Measurements from ENCODE around the gene LINC00305.

LINC00305 gene

GRCh38 chr18:64148988-64149387 is at the start of gene LINC00305:
LINC00305 (minus strand) TSS chr18:64149088.
- no peak for DNase-seq

DNA sequence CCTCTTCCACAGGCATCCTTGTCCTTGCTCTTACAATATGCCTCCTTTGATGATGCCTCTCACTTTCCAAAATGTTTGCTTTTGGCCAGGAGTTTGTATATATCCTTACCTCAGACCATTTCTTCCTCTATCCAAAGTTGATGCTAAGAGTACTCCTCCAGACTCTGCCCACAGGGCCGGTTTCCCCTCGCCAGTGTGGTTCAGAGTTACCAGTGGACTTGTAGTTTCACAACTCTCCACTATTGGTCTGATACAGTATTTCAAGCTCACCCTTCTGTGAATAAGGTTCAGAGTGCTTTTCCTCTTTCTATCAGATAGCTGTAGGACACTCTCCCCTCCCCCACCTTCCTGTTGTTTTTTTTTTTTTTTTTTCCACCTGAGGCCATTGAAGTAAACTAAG is 42.2 kb upstream of the LINC00305 start:
- no peak for DNase-seq

- DNase-seq = no peak
Measured at GRCh38 chr18:64185987-64186386, 37.1 kb upstream of the LINC00305 start.

GRCh38 chr18:64183665-64184064 is 34.8 kb upstream of the LINC00305 start:
- no peak for DNase-seq

DNA sequence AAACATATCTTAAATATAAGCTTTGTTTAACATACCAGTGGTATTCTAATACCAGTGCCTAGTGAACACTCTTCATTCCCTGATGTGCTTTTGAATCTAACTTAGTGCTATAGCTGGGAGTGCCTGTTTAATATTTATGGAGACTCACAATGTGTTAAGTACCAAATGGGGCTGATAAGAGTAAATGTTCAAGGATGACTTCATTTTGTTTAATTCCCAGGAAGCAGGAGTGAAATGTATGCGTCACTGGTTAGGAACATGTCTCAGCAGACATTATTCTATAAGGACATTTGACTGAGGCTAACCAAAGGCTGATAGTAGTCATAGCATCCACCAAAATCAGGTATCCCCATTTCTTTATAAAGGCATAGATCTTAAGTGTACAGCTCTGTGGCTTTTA is 31.7 kb upstream of the LINC00305 start:
- no peak for DNase-seq

- DNase-seq = no peak
Measured at GRCh38 chr18:64180171-64180570, 31.3 kb upstream of the LINC00305 start.

- no peak for DNase-seq
Measured at GRCh38 chr18:64179556-64180080, 30.7 kb upstream of the LINC00305 start.

DNA sequence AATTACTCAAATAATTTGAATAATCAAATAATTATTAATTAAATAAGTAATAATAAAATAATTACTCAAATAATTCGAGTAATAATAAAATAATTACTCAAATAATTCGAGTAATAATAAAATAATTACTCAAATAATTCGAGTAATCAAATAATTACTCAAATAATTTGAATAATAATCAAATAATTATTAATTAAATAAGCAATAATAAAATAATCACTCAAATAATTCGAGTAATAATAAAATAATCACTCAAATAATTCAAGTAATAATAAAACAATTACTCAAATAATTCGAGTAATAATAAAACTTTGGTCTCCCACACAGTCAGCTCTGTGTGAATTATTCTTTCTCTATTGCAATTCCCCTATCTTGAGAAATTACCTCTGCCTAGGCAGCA is 30.0 kb upstream of the LINC00305 start:
- DNase-seq = no peak

DNA sequence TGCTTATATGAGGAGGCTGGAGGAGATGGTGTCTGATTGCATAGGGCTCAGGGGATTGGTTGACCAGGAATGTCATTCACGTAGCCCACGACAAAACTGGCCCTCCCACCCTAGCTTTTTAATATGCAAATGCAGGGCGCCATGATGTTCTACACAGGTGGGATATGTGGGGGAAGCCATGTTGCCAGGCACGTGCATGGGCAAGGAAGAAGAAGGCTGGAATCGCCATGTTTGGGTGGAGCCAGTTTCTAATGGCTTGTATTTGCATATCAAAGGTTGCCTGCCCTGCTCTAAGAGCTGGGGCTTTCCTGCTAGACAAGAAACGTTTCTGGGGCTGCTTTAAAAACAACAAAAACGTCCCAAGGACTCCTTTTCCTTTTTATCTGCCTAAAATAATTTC is 26.5 kb upstream of the LINC00305 start:
- no peak for DNase-seq

DNA sequence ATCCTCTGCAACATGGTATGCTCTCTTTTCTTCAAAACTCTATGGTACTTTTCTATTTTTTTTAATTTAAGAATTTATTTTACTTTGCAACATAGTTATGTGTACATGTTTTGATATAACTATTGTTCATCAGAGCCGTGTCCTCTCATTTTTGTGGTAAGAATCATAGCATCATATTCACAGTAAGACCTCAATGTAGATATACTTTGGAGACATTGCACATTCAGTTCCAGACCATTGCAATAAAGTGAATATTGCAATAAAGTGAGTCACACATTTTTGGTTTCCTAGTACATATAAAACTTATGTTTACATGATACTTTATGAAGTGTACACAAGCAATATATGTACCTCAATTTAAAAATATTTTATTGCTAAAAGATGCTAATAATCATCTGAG is 22.7 kb upstream of the LINC00305 start:
- DNase-seq = no peak

- no peak for DNase-seq
Measured at GRCh38 chr18:64167408-64167925, 18.6 kb upstream of the LINC00305 start.

GRCh38 chr18:64165906-64166305 is 17.0 kb upstream of the LINC00305 start:
- DNase-seq = no peak

- DNase-seq = no peak
Measured at GRCh38 chr18:64164883-64165282, 16.0 kb upstream of the LINC00305 start.

DNA sequence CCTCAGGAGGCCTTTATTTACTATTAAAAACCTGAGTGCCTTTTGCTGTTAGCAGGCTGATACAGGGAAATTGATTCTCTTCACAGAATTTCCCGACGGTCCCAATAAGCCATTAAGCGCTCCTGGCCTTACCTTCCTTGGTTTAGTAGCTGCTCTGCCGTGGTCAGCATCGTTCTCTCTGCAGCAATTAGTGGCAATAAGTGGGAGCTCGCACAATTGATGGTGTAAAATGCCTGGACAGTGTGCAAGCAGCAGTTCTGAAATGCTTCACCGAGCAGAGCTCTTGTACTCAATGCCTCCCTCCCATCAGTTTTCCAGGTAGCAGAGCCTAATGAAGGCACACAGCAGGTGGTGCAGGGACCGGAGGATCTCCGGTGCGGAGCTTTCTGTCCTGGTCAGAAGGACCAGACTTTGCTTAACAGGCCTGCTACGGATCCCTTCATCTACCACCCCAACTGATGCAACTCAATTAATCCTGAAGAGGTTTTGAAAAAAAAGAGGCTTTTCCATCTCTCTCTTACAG is 1.1 kb upstream of the LINC00305 start:
- no peak for DNase-seq

DNA sequence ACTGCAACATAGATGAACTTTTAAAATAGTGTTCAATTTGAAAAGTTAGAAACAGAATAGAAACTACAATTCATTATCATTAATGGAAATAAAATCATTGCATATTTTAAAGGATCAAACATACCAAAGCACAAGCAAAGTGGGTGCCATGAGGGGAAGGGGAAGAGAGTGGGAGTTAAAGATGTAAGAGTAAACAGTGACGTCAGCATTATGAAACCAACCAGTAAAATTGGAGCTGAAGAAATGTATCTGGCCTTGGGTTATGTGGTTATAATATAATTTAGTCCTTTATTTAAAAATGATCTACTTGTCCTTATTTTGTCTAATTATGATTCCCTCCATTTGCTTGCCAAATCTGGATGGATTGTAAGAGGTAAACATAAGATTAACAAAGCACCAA is 6.0 kb downstream of the LINC00305 start:
- DNase-seq = no peak

GRCh38 chr18:64137914-64138313 is 11.0 kb downstream of the LINC00305 start:
- no peak for DNase-seq

DNA sequence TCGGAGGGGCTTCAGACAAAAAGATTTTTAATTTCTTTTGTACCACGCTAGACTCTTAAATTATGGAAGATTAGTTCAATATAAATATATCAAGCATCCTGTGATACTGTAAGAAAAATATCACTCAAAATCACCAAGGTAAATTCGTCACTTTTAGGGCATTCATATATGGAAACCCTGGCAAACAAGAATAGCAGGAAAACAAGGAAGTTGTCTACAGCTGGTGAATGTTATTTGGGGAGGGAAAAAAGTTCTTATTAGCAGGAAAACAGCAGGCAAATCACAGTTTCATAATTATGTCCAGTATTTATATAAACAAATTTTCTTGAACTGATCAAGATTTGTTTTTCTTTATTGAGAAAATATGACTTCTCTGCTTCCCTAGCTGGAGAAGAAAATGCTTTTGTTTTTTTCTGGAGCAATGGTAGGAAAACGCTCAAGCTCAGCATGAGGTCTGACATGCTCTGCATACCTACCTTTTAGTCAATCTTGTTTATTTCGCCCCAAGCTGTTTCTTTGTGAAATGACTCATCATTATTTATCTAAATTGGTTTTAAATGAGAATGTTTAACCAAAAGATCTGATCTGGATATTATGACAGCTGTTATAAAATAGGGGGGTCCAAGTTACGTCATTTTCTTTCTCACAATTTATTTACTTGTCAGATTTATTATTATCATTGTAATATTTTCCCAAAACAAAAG is 14.7 kb downstream of the LINC00305 start:
- DNase-seq = no peak

- no peak for DNase-seq
Measured at GRCh38 chr18:64132871-64133270, 16.0 kb downstream of the LINC00305 start.

DNA sequence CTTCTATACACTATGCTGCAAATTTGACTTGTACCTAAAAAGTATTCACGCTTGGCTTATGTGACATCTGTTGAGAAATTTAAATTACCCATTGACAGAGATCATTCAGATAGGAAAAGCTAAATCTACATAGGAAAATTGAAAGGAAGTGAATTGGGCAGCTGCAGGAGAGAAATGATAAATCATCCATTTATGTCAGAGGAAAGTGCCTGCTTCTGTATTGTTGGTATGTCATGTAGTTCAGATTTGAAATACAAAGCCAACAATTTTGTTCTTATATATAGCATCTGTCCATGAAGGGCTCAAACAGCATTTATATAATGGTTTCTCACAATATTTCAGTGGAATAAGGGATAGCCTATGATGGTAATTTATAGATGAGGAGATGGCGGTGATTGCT is 17.6 kb downstream of the LINC00305 start:
- DNase-seq = no peak

GRCh38 chr18:64127172-64127571 is 21.7 kb downstream of the LINC00305 start:
- no peak for DNase-seq

GRCh38 chr18:64119916-64120315 is 29.0 kb downstream of the LINC00305 start:
- no peak for DNase-seq

- DNase-seq = no peak
Measured at GRCh38 chr18:64118406-64118805, 30.5 kb downstream of the LINC00305 start.

DNA sequence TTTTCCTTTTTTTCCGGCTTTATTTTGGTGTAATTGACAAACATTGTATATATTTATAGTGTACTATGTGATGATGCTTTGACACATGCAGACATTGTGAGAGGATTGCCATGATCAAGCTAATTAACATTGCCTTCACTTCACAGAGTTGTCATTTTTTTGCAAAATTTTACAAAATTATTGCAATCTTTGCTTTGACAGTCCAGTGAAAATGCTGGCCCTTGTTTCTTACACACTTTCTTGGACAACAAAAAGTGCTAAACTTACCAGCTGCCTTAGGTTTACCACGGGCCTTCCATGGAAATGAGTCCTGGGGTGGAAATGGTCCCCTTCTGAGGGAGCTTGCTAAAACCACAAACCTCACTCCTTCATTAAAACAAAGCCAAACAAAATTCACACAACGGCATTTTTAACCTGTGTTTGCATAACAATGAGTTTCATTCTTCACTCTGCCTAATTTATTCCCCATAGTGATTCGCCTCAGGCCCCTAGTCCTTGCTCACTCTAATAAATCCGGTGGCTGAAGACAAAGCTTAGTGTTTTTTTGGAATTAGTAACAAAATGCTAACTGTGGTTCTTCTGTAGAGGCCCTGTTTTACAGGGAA is 32.2 kb downstream of the LINC00305 start:
- DNase-seq = no peak

- DNase-seq = no peak
Measured at GRCh38 chr18:64115881-64116280, 33.0 kb downstream of the LINC00305 start.

Measured in NCI-H187 (cell line).